Islet of Langerhans (tissue), 1 donor: ENCODE results near the gene TRIP4.

Experiments
- FAIRE-seq: peaks from one replicate; lab custom pipeline; 2011; peaks lifted over from hg19 to GRCh38; lab: Jason Lieb, UNC

Gene TRIP4

GRCh38 chr15:64447536-64448315 is 60.1 kb downstream of the TRIP4 start:
- no peak for FAIRE-seq

GRCh38 chr15:64452988-64453688 is 65.5 kb downstream of the TRIP4 start:
- no peak for FAIRE-seq

GRCh38 chr15:64453689-64454037 is 66.0 kb downstream of the TRIP4 start:
- no peak for FAIRE-seq

- no peak for FAIRE-seq
Observed at GRCh38 chr15:64454282-64454681, 66.6 kb downstream of the TRIP4 start.

- FAIRE-seq = no peak
Observed at GRCh38 chr15:64455961-64456371, 68.3 kb downstream of the TRIP4 start.

- FAIRE-seq = no peak
Observed at GRCh38 chr15:64456634-64457108, 69.0 kb downstream of the TRIP4 start.

DNA sequence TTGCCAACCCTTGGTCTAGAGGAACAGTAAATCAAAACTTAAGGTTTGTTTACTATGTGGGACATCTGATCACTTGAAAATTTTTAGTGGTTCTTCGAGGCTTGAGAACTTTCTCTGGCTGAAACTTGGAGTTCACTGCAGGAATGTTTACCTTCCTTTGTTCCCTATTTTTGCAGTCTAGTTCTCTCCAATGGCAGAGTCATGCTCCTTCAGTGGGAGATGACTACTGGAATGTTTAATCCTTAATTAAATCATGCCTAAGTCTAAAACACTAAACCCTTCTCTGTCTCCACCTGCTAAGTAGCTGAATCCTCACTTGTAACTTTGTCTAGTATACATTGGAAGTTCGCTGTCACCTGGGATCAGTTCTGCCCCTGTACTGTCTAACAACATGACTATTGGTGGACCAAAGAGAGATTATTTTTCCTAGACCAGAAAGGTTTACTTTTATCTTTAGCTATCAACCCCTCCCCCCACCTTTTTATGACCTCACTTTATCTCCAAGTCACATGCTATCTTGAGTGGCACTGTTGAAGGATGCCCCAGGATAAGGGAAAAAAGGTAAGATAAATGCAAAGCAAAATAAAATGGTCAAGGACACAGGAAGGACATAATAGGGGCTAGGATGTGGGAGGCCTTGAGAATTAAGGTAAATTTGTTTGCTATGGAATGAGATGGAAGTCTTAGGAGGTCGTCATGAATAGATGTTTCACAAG is 71.6 kb downstream of the TRIP4 start:
- FAIRE-seq = no peak

GRCh38 chr15:64460206-64460723 is 72.6 kb downstream of the TRIP4 start, which contains the start of gene ZNF609:
ZNF609 (plus strand) TSS chr15:64460578; CDS start chr15:64499420, 38,842 bp downstream.
- FAIRE-seq = no peak

DNA sequence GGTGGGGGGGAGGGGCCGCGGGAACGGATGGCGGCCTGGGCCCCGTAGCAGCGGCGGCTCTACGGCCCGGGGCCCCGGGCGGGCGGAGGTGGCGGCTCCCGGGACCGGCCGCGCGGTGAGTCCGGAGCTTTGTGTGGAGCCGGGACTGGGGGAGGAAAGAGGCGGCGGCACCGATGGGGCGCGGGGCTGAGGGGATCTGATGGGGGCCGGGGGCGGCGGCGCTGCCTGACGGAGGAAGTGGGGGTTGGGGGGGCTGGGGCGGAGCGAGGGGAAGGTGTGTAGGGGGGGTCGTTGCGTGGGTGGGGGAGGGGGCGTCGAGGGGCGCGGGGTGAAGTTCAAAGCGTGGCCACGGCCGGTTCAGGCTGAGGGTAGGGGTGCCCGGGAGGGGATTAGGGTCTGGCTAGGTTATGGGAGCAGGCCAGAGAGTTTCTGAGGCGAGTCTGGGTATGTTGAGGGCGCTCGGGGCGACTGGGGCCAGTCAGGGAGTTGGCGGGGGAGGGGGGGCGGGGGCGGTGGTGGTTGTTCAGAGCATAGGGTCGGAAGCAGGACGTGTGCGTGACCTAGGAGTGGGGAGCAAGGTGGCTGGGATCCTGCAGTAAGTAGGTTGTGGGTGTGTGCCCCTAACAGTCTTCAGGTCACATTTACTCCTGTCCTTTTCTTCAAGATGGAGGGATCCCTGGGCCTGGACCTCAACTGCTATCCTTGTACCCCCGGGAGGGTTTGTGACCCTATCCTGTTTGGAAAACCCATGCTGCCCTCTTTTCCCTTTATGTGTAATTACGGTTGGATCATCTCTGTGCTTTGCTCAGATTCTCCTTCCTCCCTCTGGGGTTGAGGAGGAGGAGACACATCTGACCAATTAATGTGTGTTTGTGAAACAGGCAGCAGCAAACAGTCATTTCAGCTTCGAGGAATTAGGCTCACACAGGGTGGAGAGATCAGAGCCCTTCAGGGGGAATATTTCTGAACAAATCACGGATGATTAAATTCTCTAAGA is 73.4 kb downstream of the TRIP4 start:
- FAIRE-seq = no peak

DNA sequence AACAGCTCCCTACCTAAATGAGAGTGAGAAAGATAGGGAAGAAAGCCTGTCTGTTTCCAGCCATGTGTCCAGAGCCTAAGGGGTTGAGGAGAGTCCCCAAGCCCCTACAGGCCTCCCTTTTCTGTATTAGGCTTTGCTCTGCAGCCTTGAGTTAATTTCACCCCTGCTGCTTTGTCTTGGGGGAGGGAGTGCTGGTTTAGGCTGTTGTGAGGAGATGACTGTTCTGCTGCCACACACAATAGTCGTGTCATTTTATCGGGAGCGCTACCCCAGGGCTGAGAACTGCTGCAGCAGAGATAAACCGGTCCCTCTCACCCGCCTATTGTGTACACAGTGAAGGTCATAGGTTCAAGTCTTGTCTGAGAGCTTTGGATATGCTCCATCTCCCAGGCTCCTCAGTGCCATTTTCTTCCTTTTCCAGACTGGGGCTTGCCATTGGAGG is 74.1 kb downstream of the TRIP4 start:
- FAIRE-seq = no peak

DNA sequence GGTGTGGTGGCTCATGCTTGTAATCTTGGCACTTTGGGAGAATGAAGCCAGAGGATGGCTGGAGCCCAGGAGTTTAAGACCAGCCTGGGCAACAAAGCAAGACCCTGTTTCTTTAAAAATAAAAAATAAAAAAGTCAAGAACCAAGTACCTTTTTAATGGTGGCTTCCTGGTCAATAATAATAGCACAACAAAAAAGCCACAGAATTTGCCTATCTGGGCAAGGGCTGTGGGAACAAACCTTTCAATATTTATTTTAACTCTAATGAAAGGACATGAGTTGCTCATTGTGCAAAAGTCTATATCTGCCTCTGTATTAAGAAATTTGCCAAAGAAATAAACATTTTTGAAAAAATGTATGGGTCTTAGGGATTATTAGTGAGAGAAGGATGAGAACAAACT is 74.9 kb downstream of the TRIP4 start:
- FAIRE-seq = no peak

GRCh38 chr15:64464276-64465005 is 76.8 kb downstream of the TRIP4 start:
- no peak for FAIRE-seq

GRCh38 chr15:64466408-64467141 is 78.9 kb downstream of the TRIP4 start:
- FAIRE-seq = no peak

DNA sequence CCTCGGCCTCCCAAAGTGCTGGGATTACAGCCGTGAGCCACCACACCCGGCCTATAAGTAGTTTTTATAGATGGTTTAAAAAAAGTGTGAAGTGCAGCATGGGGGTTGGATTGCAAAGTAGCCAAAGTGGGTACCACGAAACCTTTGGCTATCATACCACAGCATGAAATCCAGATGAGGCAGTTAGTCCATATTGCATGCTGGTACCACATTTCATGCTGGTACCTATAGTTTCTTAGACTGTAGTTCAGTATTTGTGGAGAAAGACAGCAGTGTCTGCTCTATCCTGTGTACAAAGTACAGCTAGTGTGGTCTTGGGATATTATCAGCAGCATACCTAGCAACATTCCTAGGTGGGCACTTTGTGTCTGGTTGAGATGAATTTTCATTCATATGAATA is 84.5 kb downstream of the TRIP4 start:
- no peak for FAIRE-seq

GRCh38 chr15:64474846-64475245 is 87.2 kb downstream of the TRIP4 start:
- FAIRE-seq = no peak

DNA sequence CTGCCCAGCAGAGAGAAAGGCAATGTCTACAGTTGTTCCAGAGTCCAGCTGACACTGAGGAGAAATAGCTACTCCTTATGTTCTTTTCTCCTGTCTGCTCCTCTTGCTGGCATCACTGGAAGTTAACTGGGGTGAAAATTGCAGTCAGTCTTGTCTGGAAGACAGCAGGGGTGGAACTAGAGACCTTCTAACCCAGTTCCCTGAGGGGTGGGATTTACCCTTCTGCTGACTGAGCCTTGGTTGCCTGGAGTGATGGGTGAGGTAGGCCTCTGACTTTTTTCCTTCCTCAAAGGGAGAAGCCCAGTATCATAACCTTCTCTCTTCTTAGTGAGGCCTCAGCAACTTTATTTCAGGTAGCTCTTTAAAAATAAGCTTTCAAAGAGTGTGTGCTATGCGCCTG is 88.9 kb downstream of the TRIP4 start:
- FAIRE-seq = no peak

DNA sequence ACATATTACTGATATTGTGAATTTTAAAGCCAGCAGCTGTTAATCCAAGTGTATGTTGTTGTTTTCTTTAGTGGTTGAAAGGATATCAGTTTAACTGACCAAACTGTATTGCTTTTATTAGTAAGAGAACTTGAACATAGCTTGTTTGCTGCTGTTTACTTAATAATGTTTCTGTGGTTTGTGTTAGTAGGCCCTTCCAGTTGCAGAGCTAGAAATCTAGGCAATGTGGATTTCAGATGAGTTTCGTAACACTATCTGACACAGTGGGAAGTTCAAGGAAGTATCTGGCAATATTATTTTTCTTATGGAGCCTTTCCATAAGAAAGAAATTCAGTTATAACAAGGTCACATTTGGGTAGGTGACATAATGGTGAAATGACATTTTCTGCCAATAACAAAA is 91.2 kb downstream of the TRIP4 start:
- no peak for FAIRE-seq

- FAIRE-seq = no peak
Observed at GRCh38 chr15:64480891-64481290, 93.3 kb downstream of the TRIP4 start.

GRCh38 chr15:64483749-64484148 is 96.1 kb downstream of the TRIP4 start:
- FAIRE-seq = no peak

- no peak for FAIRE-seq
Observed at GRCh38 chr15:64485796-64486195, 98.2 kb downstream of the TRIP4 start.
